HepG2 (cell line): ENCODE data around the gene FBP1. TPM values are rescaled to one million over a fixed set of nuclear protein-coding genes. Genes with fewer than 3 reads are reported as not detected.

Source experiments
- ATF1 ChIP-seq: IDR thresholded peaks from 2 replicates; pipeline ENCODE4 v1.6.1; 2016; ENCODE audit warnings: mild to moderate bottlenecking, control low read depth
- HNRNPL ChIP-seq: fragments of 200-400 bp; formaldehyde crosslinking; IDR thresholded peaks from 2 replicates; pipeline ENCODE4 v1.6.1; 2017; ENCODE audit warnings: mild to moderate bottlenecking, low read depth, low read length
- KMT2A ChIP-seq: sonication (generic); formaldehyde crosslinking; IDR thresholded peaks from 2 replicates; pipeline ENCODE4 v1.4.0; 2020; ENCODE audit warnings: missing genetic modification reagents
- MEIS1 ChIP-seq: sonication (generic); formaldehyde crosslinking; IDR thresholded peaks from 2 replicates; pipeline ENCODE4 v1.9.0; 2021; ENCODE audit warnings: mild to moderate bottlenecking, missing genetic modification reagents, moderate library complexity, borderline replicate concordance
- MTA3 ChIP-seq: sonication (generic); formaldehyde crosslinking; IDR thresholded peaks from 2 replicates; pipeline ENCODE4 v1.4.0; 2020; ENCODE audit warnings: missing genetic modification reagents
- NCOR1 ChIP-seq: fragments of 200-600 bp; sonication (generic); IDR thresholded peaks from 2 replicates; pipeline ENCODE4 v1.7.0; 2017; ENCODE audit warnings: antibody characterized with exemption, low read length, borderline replicate concordance
- NFKBIZ ChIP-seq: IDR thresholded peaks from 2 replicates; pipeline ENCODE4 v1.6.1; 2018; ENCODE audit warnings: missing genetic modification reagents, missing compliant biosample characterization
- PHF8 ChIP-seq: sonication (generic); formaldehyde crosslinking; IDR thresholded peaks from 2 replicates; pipeline ENCODE4 v1.5.0; 2020; ENCODE audit warnings: missing genetic modification reagents
- REPIN1 ChIP-seq: sonication (generic); formaldehyde crosslinking; IDR thresholded peaks from 2 replicates; pipeline ENCODE4 v1.8.0; 2022; ENCODE audit warnings: missing genetic modification reagents, low read depth, mild to moderate bottlenecking, borderline replicate concordance
- RORA ChIP-seq: sonication (generic); formaldehyde crosslinking; IDR thresholded peaks from 2 replicates; pipeline ENCODE4 v1.5.0; 2020; ENCODE audit warnings: mild to moderate bottlenecking, missing genetic modification reagents, moderate library complexity
- SMAD1 ChIP-seq: sonication (generic); formaldehyde crosslinking; IDR thresholded peaks from 2 replicates; pipeline ENCODE4 v1.4.0; 2020; ENCODE audit warnings: missing genetic modification reagents, low read depth, mild to moderate bottlenecking, borderline replicate concordance
- ZBTB3 ChIP-seq: sonication (generic); formaldehyde crosslinking; IDR thresholded peaks from 2 replicates; pipeline ENCODE4 v1.4.0; 2020; ENCODE audit warnings: low read depth, mild to moderate bottlenecking, moderate library complexity, missing genetic modification reagents, borderline replicate concordance
- ZNF432 ChIP-seq: sonication (generic); formaldehyde crosslinking; IDR thresholded peaks from 2 replicates; pipeline ENCODE4 v1.5.0; 2020; ENCODE audit warnings: missing genetic modification reagents, mild to moderate bottlenecking, borderline replicate concordance
- ZNF629 ChIP-seq: sonication (generic); formaldehyde crosslinking; conservative IDR thresholded peaks from 2 replicates; pipeline ENCODE4 v1.5.0; 2020; ENCODE audit warnings: missing genetic modification reagents
- ZNF652 ChIP-seq: IDR thresholded peaks from 2 replicates; pipeline ENCODE4 v1.6.1; 2016; ENCODE audit warnings: low read depth, borderline replicate concordance
- ZNF672 ChIP-seq: sonication (generic); formaldehyde crosslinking; IDR thresholded peaks from 2 replicates; pipeline ENCODE4 v1.8.1; 2022; ENCODE audit warnings: missing genetic modification reagents
- ZNF713 ChIP-seq: sonication (generic); formaldehyde crosslinking; IDR thresholded peaks from 2 replicates; pipeline ENCODE4 v1.4.0; 2020; ENCODE audit warnings: mild to moderate bottlenecking, missing genetic modification reagents
- ZNF772 ChIP-seq: sonication (generic); formaldehyde crosslinking; IDR thresholded peaks from 2 replicates; pipeline ENCODE4 v1.5.0; 2020; ENCODE audit warnings: mild to moderate bottlenecking, missing genetic modification reagents
- polyA plus RNA-seq, 8 experiments: library from polyadenylated mRNA; depleted of rRNA in 3 of 8; stranded (reverse) in 7 of 8; unstranded in 1 of 8; fragments of >200 nt; fragmentation: Illumina TruSeq in 4 of 8; extraction: Trizol in 4 of 8; gene quantifications; 2 replicates each; pipeline versions ENCODE4 v1.2.1 to v1.2.3, GENCODE V29; 2011 to 2016; ENCODE audit warnings: low read depth in 4 of 8, missing spikeins in 1 of 8, mixed read lengths in 1 of 8; ENCODE audit not compliant: insufficient read depth in 1 of 8
- total RNA-seq, 5 experiments: library from RNA; depleted of rRNA; stranded (reverse); fragments of >200 nt; fragmentation: Illumina TruSeq; extraction: Trizol; gene quantifications; 2 replicates each; pipeline ENCODE4 v1.2.3, GENCODE V29; 2016; ENCODE audit warnings: low read depth in 1 of 5
- TF ChIP-seq, protein P1 (sequence below): sonication (generic); formaldehyde crosslinking; IDR thresholded peaks from 2 replicates; pipeline ENCODE4 v1.4.0; 2020; ENCODE audit warnings: missing genetic modification reagents
- TF ChIP-seq, protein P2 (sequence below): sonication (generic); formaldehyde crosslinking; IDR thresholded peaks from 2 replicates; pipeline ENCODE4 v1.5.0; 2020; ENCODE audit warnings: missing genetic modification reagents
- TF ChIP-seq, protein P3 (sequence below): sonication (generic); formaldehyde crosslinking; IDR thresholded peaks from 2 replicates; pipeline ENCODE4 v1.5.1; 2020; ENCODE audit warnings: mild to moderate bottlenecking, missing genetic modification reagents
- TF ChIP-seq, protein P4 (sequence below): sonication (generic); formaldehyde crosslinking; IDR thresholded peaks from 2 replicates; pipeline ENCODE4 v1.8.1; 2023; ENCODE audit warnings: mild to moderate bottlenecking, inconsistent platforms, moderate library complexity, missing genetic modification reagents, borderline replicate concordance

FBP1 gene
- total and polyA plus RNA-seq, 2 of the 13 experiments (the other 11 are each of a cell fraction or from before 2014, with no cell fraction given) = 0.29 to 0.53 TPM

DNA sequence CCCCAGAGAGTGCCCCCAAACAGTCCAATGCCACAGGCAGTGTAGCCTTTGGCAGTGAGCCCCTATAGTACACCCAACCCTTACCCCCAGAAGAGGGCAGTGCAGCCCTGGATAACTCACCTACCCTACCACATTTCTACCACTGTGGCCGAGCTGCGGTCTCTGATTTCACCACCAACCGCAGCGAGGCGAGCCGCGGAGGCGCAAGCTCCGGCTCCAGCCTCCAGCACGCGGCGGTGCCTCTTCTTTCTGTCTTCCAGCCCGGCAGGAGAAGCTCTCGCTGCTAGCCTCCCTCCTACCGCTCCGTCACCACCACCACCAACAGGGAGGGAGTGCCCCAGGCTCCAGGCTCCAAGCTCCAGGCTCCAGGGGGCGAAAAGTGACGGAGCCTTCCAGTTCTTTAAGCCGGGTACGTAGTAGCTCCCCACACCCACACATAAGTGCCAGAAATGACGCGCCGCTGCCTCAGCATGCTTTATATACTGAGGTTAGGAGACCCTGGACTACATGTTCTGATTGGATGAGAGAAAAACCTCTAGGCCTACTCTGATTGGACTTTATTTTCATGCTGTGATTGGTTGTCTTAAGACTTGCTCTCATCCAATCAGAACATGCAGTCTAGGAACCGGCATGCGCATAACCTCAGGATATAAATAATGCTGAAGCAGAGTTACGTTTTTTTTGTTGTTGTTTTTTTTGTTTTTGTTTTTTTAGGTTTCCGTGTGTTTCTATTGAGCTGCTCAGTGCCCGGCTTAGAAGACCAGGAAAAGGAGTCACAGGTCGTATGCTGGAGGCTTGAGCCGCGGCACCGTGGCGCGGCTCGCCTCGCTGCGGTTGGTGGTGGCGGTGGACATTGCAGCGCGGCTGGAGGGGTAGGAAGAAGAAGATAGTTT, 84.6 kb downstream of the FBP1 start, which contains the start of gene PCAT7 (continued):
- TF ChIP-seq ZNF652 (no peak), ZNF713 (CRISPR knock-in tag) (no peak), PHF8 (CRISPR knock-in tag) (peak; percentile 74; the same call in 1 of the 2 replicates), ZNF629 (no peak), ZNF772 (CRISPR knock-in tag) (no peak), NFKBIZ (CRISPR knock-in tag) (no peak), NCOR1 (no peak), REPIN1 (CRISPR knock-in tag) (peak; percentile 53; the same call in 1 of the 2 replicates), ZNF432 (CRISPR knock-in tag) (no peak), ZBTB3 (CRISPR knock-in tag) (no peak), MTA3 (no peak), HNRNPL (no peak), KMT2A (CRISPR knock-in tag) (no peak; the same call in 1 of the 2 replicates), RORA (CRISPR knock-in tag) (no peak), ZNF672 (CRISPR knock-in tag) (no peak), MEIS1 (CRISPR knock-in tag) (peak; percentile 70; the same call in 1 of the 2 replicates), SMAD1 (CRISPR knock-in tag) (no peak), ATF1 (CRISPR knock-in tag) (0 out of 2 replicates have a peak, but pooled peaks have one; percentile 20)
- TF ChIP-seq, protein P1, sequence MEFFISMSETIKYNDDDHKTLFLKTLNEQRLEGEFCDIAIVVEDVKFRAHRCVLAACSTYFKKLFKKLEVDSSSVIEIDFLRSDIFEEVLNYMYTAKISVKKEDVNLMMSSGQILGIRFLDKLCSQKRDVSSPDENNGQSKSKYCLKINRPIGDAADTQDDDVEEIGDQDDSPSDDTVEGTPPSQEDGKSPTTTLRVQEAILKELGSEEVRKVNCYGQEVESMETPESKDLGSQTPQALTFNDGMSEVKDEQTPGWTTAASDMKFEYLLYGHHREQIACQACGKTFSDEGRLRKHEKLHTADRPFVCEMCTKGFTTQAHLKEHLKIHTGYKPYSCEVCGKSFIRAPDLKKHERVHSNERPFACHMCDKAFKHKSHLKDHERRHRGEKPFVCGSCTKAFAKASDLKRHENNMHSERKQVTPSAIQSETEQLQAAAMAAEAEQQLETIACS (CRISPR knock-in tag) = no peak
- TF ChIP-seq, protein P2, sequence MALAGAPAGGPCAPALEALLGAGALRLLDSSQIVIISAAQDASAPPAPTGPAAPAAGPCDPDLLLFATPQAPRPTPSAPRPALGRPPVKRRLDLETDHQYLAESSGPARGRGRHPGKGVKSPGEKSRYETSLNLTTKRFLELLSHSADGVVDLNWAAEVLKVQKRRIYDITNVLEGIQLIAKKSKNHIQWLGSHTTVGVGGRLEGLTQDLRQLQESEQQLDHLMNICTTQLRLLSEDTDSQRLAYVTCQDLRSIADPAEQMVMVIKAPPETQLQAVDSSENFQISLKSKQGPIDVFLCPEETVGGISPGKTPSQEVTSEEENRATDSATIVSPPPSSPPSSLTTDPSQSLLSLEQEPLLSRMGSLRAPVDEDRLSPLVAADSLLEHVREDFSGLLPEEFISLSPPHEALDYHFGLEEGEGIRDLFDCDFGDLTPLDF (CRISPR knock-in tag) = no peak
- TF ChIP-seq, protein P3, sequence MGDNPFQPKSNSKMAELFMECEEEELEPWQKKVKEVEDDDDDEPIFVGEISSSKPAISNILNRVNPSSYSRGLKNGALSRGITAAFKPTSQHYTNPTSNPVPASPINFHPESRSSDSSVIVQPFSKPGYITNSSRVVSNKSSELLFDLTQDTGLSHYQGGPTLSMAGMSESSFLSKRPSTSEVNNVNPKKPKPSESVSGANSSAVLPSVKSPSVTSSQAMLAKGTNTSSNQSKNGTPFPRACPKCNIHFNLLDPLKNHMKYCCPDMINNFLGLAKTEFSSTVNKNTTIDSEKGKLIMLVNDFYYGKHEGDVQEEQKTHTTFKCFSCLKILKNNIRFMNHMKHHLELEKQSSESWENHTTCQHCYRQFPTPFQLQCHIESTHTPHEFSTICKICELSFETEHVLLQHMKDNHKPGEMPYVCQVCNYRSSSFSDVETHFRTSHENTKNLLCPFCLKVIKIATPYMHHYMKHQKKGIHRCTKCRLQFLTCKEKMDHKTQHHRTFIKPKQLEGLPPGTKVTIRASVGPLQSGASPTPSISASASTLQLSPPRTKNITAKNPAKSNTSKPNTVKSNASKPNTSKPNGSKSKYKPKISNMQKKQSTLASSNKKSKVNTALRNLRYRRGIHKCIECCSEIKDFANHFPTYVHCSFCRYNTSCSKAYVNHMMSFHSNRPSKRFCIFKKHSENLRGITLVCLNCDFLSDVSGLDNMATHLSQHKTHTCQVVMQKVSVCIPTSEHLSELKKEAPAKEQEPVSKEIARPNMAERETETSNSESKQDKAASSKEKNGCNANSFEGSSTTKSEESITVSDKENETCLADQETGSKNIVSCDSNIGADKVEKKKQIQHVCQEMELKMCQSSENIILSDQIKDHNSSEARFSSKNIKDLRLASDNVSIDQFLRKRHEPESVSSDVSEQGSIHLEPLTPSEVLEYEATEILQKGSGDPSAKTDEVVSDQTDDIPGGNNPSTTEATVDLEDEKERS (CRISPR knock-in tag) = no peak
- TF ChIP-seq, protein P4, sequence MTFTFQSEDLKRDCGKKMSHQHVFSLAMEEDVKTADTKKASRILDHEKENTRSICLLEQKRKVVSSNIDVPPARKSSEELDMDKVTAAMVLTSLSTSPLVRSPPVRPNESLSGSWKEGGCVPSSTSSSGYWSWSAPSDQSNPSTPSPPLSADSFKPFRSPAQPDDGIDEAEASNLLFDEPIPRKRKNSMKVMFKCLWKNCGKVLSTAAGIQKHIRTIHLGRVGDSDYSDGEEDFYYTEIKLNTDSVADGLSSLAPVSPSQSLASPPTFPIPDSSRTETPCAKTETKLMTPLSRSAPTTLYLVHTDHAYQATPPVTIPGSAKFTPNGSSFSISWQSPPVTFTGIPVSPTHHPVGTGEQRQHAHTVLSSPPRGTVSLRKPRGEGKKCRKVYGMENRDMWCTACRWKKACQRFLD (CRISPR knock-in tag) = 0 out of 2 replicates have a peak, but pooled peaks have one; percentile 65
